ENCODE measurements around the gene ANOS1. TPM values are rescaled to one million over a fixed set of nuclear protein-coding genes. Genes with fewer than 3 reads are reported as not detected.

Gene ANOS1
- total RNA-seq, 1 experiment from 2014 or later, result 0.22 TPM

DNA sequence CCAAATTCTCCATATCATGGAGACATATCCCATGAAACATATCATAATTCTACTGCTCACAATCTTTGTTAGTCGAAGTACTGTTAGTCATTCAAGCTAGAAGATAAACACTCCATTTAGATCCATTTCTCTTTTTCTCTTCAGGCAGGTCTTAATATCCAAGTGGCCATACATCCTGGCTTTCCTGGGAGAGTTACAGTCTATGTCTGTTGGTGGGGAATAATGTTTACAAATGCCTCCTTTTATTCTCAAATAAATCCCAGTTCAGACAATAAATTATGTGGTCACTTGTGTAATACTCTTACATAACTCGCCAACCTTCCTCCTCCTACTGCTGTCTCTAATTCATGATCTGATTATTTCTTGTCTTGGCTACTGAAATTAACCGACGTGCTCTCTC, 185.2 kb downstream of the ANOS1 start:
- Histone ChIP-seq H3K27ac (no peak overlapping the region), H3K27me3 (ENCODE audit: insufficient read depth, low read depth) (no peaks in the 10 kb centered on the region), H3K4me1 (replicated peaks; ENCODE audit: insufficient read depth) (no peaks in the 10 kb centered on the region), H3K4me2 (no peak overlapping the region), H3K4me3 (no peak overlapping the region), H3K79me2 (ENCODE audit: low read depth) (no peaks in the 10 kb centered on the region), H3K36me3 (ENCODE audit: low read depth) (no peaks in the 10 kb centered on the region), H4K20me1 (ENCODE audit: insufficient read depth) (no peaks in the 10 kb centered on the region), H3F3A (ENCODE audit: insufficient read depth, low read depth) (no peaks in the 10 kb centered on the region), H2AFZ (no peak overlapping the region), H3K9me2 (ENCODE audit: insufficient read depth) (no peaks in the 10 kb centered on the region), H3K9me3 (ENCODE audit: insufficient read depth, low read depth) (no peaks in the 10 kb centered on the region)
- BruUV-seq (replicated peaks), result no TSS peak
- ChIA-PET POLR2A (ENCODE audit: unreplicated experiment) (no interaction called here), CTCF (no interaction called here)
- DNase-seq, result no peak
- TF ChIP-seq EZH2 (IDR thresholded peaks at IDR 0.05; ENCODE audit: low read depth), result no peak
- TF ChIP-seq, protein P1, sequence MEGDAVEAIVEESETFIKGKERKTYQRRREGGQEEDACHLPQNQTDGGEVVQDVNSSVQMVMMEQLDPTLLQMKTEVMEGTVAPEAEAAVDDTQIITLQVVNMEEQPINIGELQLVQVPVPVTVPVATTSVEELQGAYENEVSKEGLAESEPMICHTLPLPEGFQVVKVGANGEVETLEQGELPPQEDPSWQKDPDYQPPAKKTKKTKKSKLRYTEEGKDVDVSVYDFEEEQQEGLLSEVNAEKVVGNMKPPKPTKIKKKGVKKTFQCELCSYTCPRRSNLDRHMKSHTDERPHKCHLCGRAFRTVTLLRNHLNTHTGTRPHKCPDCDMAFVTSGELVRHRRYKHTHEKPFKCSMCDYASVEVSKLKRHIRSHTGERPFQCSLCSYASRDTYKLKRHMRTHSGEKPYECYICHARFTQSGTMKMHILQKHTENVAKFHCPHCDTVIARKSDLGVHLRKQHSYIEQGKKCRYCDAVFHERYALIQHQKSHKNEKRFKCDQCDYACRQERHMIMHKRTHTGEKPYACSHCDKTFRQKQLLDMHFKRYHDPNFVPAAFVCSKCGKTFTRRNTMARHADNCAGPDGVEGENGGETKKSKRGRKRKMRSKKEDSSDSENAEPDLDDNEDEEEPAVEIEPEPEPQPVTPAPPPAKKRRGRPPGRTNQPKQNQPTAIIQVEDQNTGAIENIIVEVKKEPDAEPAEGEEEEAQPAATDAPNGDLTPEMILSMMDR (conservative IDR thresholded peaks at IDR 0.05), result no peak
- intact Hi-C loops (cut with micrococcal nuclease; ENCODE audit: unreplicated experiment), result no loop called here

DNA sequence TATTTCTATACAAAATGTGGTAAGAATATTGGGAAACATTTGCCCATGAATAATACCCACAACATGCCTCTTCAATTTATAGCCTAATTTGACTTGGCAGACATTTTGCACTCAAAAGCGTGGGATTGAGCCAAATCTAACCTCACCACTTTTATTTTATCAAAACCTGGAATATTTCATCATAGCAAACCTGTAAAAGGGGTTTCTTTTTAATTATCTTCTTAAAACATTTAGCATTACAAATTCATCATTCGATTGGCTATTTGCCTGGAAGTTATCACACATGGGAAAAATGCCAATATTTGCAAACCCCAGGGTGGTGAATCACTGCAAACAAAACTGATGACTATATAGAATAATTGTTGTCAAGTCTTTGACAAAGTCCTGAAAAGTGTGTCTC, 211.1 kb downstream of the ANOS1 start:
- no TSS peak for BruUV-seq (replicated peaks)
- CTCF ChIA-PET, result no interaction called here

DNA sequence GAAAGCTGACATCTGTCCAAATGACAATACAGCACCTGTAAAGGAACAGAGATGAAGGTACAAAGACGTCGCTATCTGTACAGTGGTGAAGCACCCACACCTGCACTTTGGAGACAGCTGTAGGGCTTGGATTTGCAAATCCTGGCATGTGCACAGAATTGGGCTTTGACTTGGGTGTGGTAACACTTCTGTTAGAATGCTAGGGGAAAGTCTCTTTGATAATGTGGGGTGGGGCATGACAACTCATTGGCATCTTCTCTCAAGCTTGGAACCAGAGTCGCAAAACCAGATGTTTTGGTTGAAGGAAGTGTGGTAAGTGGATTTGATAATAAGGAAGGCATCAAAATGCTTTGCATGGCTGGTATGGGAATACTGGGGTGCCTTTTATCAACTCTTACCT, 211.8 kb downstream of the ANOS1 start:
- Histone ChIP-seq H3K27ac (no peak overlapping the region), H3K9me3 (ENCODE audit: insufficient read depth, low read depth) (no peaks in the 10 kb centered on the region), H3K4me3 (no peak overlapping the region), H3K79me2 (ENCODE audit: low read depth) (no peaks in the 10 kb centered on the region), H3F3A (ENCODE audit: insufficient read depth, low read depth) (no peaks in the 10 kb centered on the region), H3K36me3 (ENCODE audit: low read depth) (no peaks in the 10 kb centered on the region), H2AFZ (no peak overlapping the region), H3K27me3 (ENCODE audit: insufficient read depth, low read depth) (no peaks in the 10 kb centered on the region), H4K20me1 (ENCODE audit: insufficient read depth) (no peaks in the 10 kb centered on the region), H3K4me1 (replicated peaks; ENCODE audit: insufficient read depth) (peaks cover 9% of the 10 kb centered on the region; the same call in 1 of the 2 replicates), H3K9me2 (ENCODE audit: insufficient read depth) (no peaks in the 10 kb centered on the region), H3K4me2 (no peak overlapping the region)
- no TSS peak for BruUV-seq (replicated peaks)
- ChIA-PET POLR2A (ENCODE audit: unreplicated experiment) (no interaction called here), CTCF (no interaction called here)
- intact Hi-C loops (cut with micrococcal nuclease; ENCODE audit: unreplicated experiment), result no loop called here
- no peak for DNase-seq
- TF ChIP-seq, protein P1 (conservative IDR thresholded peaks at IDR 0.05), result no peak
- no peak for TF ChIP-seq EZH2 (IDR thresholded peaks at IDR 0.05; ENCODE audit: low read depth)

More for the DNA sequence above, 211.1 kb downstream of the ANOS1 start:
- intact Hi-C loops (cut with micrococcal nuclease; ENCODE audit: unreplicated experiment), result no loop called here
- Histone ChIP-seq H2AFZ (no peak overlapping the region), H3K27me3 (ENCODE audit: insufficient read depth, low read depth) (no peaks in the 10 kb centered on the region), H3K36me3 (ENCODE audit: low read depth) (no peaks in the 10 kb centered on the region), H3F3A (ENCODE audit: insufficient read depth, low read depth) (no peaks in the 10 kb centered on the region), H3K4me2 (no peak overlapping the region), H3K4me3 (no peak overlapping the region), H3K79me2 (ENCODE audit: low read depth) (no peaks in the 10 kb centered on the region), H3K4me1 (replicated peaks; ENCODE audit: insufficient read depth) (peaks cover 9% of the 10 kb centered on the region; the same call in 1 of the 2 replicates), H3K9me2 (ENCODE audit: insufficient read depth) (no peaks in the 10 kb centered on the region), H3K9me3 (ENCODE audit: insufficient read depth, low read depth) (no peaks in the 10 kb centered on the region), H4K20me1 (ENCODE audit: insufficient read depth) (no peaks in the 10 kb centered on the region), H3K27ac (no peak overlapping the region)
- TF ChIP-seq, protein P1 (conservative IDR thresholded peaks at IDR 0.05), result no peak
- TF ChIP-seq EZH2 (IDR thresholded peaks at IDR 0.05; ENCODE audit: low read depth), result no peak
- POLR2A ChIA-PET (ENCODE audit: unreplicated experiment), result no interaction called here
- DNase-seq, result peak in 1 of 2 experiments; percentile 74

All from PC-9 (cell line).